HepG2 (cell line): ENCODE data around the gene HOXB4. TPM values are rescaled to one million over a fixed set of nuclear protein-coding genes. Genes with fewer than 3 reads are reported as not detected.

Source experiments
- ATAC-seq: fragments of 200-7000 bp; cut with Tn5 transposase; 3 replicates; pipeline ENCODE4 v1.9.1; 2020; ENCODE audit warnings: mild to moderate bottlenecking, moderate library complexity
- BruUV-seq: library from RNA; stranded (reverse); fragments of 400-500 nt; replicated peaks from 2 replicates; lab custom pipeline; 2021; lab: Mats Ljungman, UMichigan
- CTCF ChIA-PET: fragments of 300-600 bp; formaldehyde crosslinking; extraction: SDS; loops from one replicate; lab custom pipeline; 2021; ENCODE audit warnings: low total read pairs, inconsistent platforms, low intra/inter-chr PET ratio; lab: Yijun Ruan, JAX
- POLR2A ChIA-PET: fragments of 350-600 bp; sonication (Branson Sonifier 250); formaldehyde crosslinking; loops from one replicate; lab custom pipeline; 2020; ENCODE audit warnings: antibody characterized with exemption, inconsistent platforms; lab: Yijun Ruan, JAX
- DNase-seq: peaks from one replicate; pipeline ENCODE4 v3.0.0-alpha.2; 2015; ENCODE audit warnings: low spot score
- FAIRE-seq: peaks from 3 replicates; lab custom pipeline; 2011; peaks lifted over from hg19 to GRCh38; lab: Jason Lieb, UNC
- H2AFZ ChIP-seq: one replicate; pipeline ENCODE4 v1.6.1; 2011; ENCODE audit warnings: low read length, inconsistent platforms
- H3K27ac ChIP-seq: fragments of 300-600 bp; 3 replicates; pipeline ENCODE4 v1.8.0; 2011; ENCODE audit warnings: mixed run types, mild to moderate bottlenecking, mixed read lengths, low read length, inconsistent platforms; ENCODE audit not compliant: insufficient read depth; ENCODE audit errors: extremely low read length
- H3K27me3 ChIP-seq, 2 experiments: fragments of 200-600 bp in 1 of 2; 2 replicates in 1 of 2; 3 replicates in 1 of 2; pipeline versions ENCODE4 v1.6.0 to v1.8.0; 2011; ENCODE audit warnings: low read length in 2 of 2, mild to moderate bottlenecking in 2 of 2, moderate library complexity in 2 of 2, inconsistent platforms in 1 of 2; ENCODE audit not compliant: insufficient read depth in 2 of 2, control insufficient read depth in 1 of 2
- H3K36me3 ChIP-seq, 2 experiments: fragments of 200-600 bp in 1 of 2; replicated peaks in 1 of 2; 2 replicates in 1 of 2; 3 replicates in 1 of 2; pipeline versions ENCODE4 v1.5.1 to v1.8.0; 2011; ENCODE audit warnings: low read length in 2 of 2, inconsistent platforms in 1 of 2; ENCODE audit not compliant: insufficient read depth in 2 of 2, control insufficient read depth in 1 of 2
- H3K4me1 ChIP-seq: 2 replicates; pipeline ENCODE4 v1.5.1; 2012; ENCODE audit warnings: low read length, inconsistent platforms; ENCODE audit not compliant: insufficient read depth
- H3K4me2 ChIP-seq: 2 replicates; pipeline ENCODE4 v1.6.0; 2011; ENCODE audit warnings: low read depth, low read length, inconsistent platforms
- H3K4me3 ChIP-seq, 3 experiments: fragments of 200-600 bp in 1 of 3; sonication (generic), shearing (Covaris generic) in 1 of 3; replicated peaks in 1 of 3; 2 replicates each; pipeline ENCODE4 v1.5.1; 2011 to 2016; ENCODE audit warnings: low read length in 3 of 3, inconsistent platforms in 2 of 3, low read depth in 2 of 3, mild to moderate bottlenecking in 2 of 3, control low read depth in 1 of 3, mixed read lengths in 1 of 3; ENCODE audit not compliant: insufficient read depth in 1 of 3
- H3K79me2 ChIP-seq: one replicate; pipeline ENCODE4 v1.6.1; 2011; ENCODE audit warnings: low read length, inconsistent platforms; ENCODE audit not compliant: insufficient read depth
- H3K9ac ChIP-seq: 2 replicates; pipeline ENCODE4 v1.6.0; 2011; ENCODE audit warnings: mild to moderate bottlenecking, low read depth, low read length, inconsistent platforms; ENCODE audit not compliant: insufficient read depth
- H3K9me3 ChIP-seq: 2 replicates; pipeline ENCODE4 v1.5.1; 2012; ENCODE audit warnings: mild to moderate bottlenecking, low read length
- H4K20me1 ChIP-seq: 2 replicates; pipeline ENCODE4 v1.6.0; 2011; ENCODE audit warnings: inconsistent platforms, mild to moderate bottlenecking, low read length, moderate library complexity; ENCODE audit not compliant: insufficient read depth
- KLF16 ChIP-seq, 2 experiments: sonication (generic) in 1 of 2; formaldehyde crosslinking in 1 of 2; IDR thresholded peaks; 2 replicates each; pipeline versions ENCODE4 v1.6.1 to v1.8.0; 2016 to 2023; ENCODE audit warnings: missing genetic modification reagents in 2 of 2, missing compliant biosample characterization in 1 of 2
- ZMYM2 ChIP-seq: sonication (generic); formaldehyde crosslinking; IDR thresholded peaks from 2 replicates; pipeline ENCODE4 v1.8.0; 2022; ENCODE audit warnings: mild to moderate bottlenecking, missing genetic modification reagents
- ZNF207 ChIP-seq: fragments of 450-650 bp; IDR thresholded peaks from 2 replicates; pipeline ENCODE4 v1.6.1; 2016; ENCODE audit warnings: antibody characterized with exemption, borderline replicate concordance
- ZNF335 ChIP-seq: sonication (generic); formaldehyde crosslinking; IDR thresholded peaks from 2 replicates; pipeline ENCODE4 v1.4.0; 2020; ENCODE audit warnings: missing genetic modification reagents
- ZNF570 ChIP-seq: sonication (generic); formaldehyde crosslinking; IDR thresholded peaks from 2 replicates; pipeline ENCODE4 v1.4.0; 2020; ENCODE audit warnings: mild to moderate bottlenecking, missing genetic modification reagents, borderline replicate concordance
- WGBS: methylation state at CpG from one replicate; pipeline ENCODE4 v1.1.6; 2017; ENCODE audit warnings: low lambda C conversion rate; 5-methylcytosine and 5-hydroxymethylcytosine counted together
- in situ Hi-C: cut with HindIII; loops from 2 replicates; pipeline ENCODE4 v1.10.0; 2017; ENCODE audit warnings: low pct_unique_long_range_greater_than_20kb; ENCODE audit not compliant: extremely low pct_ligation_motif_present
- intact Hi-C: fragments of 100-400 bp; cut with micrococcal nuclease; formaldehyde crosslinking; loops from one replicate; pipeline ENCODE4 v1.10.0; 2022; ENCODE audit not compliant: unreplicated experiment
- polyA plus RNA-seq, 8 experiments: library from polyadenylated mRNA; depleted of rRNA in 3 of 8; stranded (reverse) in 7 of 8; unstranded in 1 of 8; fragments of >200 nt; fragmentation: Illumina TruSeq in 4 of 8; extraction: Trizol in 4 of 8; gene quantifications; 2 replicates each; pipeline versions ENCODE4 v1.2.1 to v1.2.3, GENCODE V29; 2011 to 2016; ENCODE audit warnings: low read depth in 4 of 8, missing spikeins in 1 of 8, mixed read lengths in 1 of 8; ENCODE audit not compliant: insufficient read depth in 1 of 8
- total RNA-seq, 5 experiments: library from RNA; depleted of rRNA; stranded (reverse); fragments of >200 nt; fragmentation: Illumina TruSeq; extraction: Trizol; gene quantifications; 2 replicates each; pipeline ENCODE4 v1.2.3, GENCODE V29; 2016; ENCODE audit warnings: low read depth in 1 of 5
- TF ChIP-seq, protein P1 (sequence below): sonication (generic); formaldehyde crosslinking; IDR thresholded peaks from 2 replicates; pipeline ENCODE4 v1.9.0; 2021; ENCODE audit warnings: missing genetic modification reagents, mild to moderate bottlenecking, borderline replicate concordance
- TF ChIP-seq, protein P2 (sequence below): IDR thresholded peaks from 2 replicates; pipeline ENCODE4 v1.6.1; 2016; ENCODE audit warnings: mild to moderate bottlenecking, missing biosample characterization, missing genetic modification reagents
- TF ChIP-seq, protein P3 (sequence below): sonication (generic); formaldehyde crosslinking; IDR thresholded peaks from 2 replicates; pipeline ENCODE4 v1.8.1; 2022; ENCODE audit warnings: mild to moderate bottlenecking, missing genetic modification reagents

The HOXB4 gene
- total and polyA plus RNA-seq, 2 of the 13 experiments (the other 11 are each of a cell fraction or from before 2014, with no cell fraction given): not detected

DNA sequence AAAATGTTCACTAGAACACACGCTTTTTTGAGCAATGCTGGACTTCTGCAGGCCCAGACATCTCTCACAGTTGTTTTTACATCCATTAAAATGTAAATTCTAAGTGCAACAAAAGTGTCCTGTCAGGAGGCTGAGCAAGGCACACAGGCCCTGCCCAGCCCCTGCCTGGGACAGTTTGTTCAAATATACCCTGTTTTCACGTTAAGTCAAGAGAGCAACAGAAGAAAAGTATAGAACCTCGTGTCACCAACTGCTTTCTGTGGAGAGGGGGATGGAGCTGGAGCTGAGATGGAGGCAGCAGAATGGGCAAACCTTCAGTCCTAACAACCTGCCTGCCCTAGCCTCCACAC, 28.9 kb downstream of the HOXB4 start:
- ATAC-seq (no peak), FAIRE-seq (no peak), DNase-seq (no peak)
- Histone ChIP-seq H3K27ac (no peak overlapping the region), H3K27me3 (peaks cover 14 to 94% of the 10 kb centered on the region in 2 experiments), H3K4me2 (no peak overlapping the region), H4K20me1 (no peaks in the 10 kb centered on the region; the same call in 1 of the 2 replicates), H2AFZ (no peak overlapping the region), H3K9me3 (no peaks in the 10 kb centered on the region), H3K79me2 (no peaks in the 10 kb centered on the region), H3K4me3 (no peak overlapping the region), H3K9ac (no peak overlapping the region), H3K4me1 (no peaks in the 10 kb centered on the region), H3K36me3 (no peaks in the 10 kb centered on the region)
- no TSS peak for BruUV-seq
- POLR2A ChIA-PET: no interaction called here
- in situ Hi-C loops: no loop called here
- intact Hi-C loops: no loop called here
- CTCF ChIA-PET: no interaction called here
- WGBS: under 1% methylated on average over 3 of the region's 3 CpGs
- TF ChIP-seq, protein P1, sequence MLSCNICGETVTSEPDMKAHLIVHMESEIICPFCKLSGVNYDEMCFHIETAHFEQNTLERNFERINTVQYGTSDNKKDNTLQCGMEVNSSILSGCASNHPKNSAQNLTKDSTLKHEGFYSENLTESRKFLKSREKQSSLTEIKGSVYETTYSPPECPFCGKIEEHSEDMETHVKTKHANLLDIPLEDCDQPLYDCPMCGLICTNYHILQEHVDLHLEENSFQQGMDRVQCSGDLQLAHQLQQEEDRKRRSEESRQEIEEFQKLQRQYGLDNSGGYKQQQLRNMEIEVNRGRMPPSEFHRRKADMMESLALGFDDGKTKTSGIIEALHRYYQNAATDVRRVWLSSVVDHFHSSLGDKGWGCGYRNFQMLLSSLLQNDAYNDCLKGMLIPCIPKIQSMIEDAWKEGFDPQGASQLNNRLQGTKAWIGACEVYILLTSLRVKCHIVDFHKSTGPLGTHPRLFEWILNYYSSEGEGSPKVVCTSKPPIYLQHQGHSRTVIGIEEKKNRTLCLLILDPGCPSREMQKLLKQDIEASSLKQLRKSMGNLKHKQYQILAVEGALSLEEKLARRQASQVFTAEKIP: no peak
- TF ChIP-seq ZNF570 (no peak), ZNF207 (no peak), ZMYM2 (CRISPR knock-in tag) (no peak), ZNF335 (no peak), KLF16 (CRISPR knock-in tag; IDR thresholded peaks at IDR 0.05) (no peak)
- TF ChIP-seq, protein P2, sequence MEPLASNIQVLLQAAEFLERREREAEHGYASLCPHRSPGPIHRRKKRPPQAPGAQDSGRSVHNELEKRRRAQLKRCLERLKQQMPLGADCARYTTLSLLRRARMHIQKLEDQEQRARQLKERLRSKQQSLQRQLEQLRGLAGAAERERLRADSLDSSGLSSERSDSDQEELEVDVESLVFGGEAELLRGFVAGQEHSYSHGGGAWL (CRISPR knock-in tag): no peak
- TF ChIP-seq, protein P3, sequence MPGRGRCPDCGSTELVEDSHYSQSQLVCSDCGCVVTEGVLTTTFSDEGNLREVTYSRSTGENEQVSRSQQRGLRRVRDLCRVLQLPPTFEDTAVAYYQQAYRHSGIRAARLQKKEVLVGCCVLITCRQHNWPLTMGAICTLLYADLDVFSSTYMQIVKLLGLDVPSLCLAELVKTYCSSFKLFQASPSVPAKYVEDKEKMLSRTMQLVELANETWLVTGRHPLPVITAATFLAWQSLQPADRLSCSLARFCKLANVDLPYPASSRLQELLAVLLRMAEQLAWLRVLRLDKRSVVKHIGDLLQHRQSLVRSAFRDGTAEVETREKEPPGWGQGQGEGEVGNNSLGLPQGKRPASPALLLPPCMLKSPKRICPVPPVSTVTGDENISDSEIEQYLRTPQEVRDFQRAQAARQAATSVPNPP: no peak
